GM12878 (cell line): ENCODE data around the gene IL3. TPM values are rescaled to one million over a fixed set of nuclear protein-coding genes. Genes with fewer than 3 reads are reported as not detected.

Experiments used
- ATAC-seq: fragments of 200-7000 bp; cut with Tn5 transposase; 3 replicates; pipeline ENCODE4 v1.9.1; 2020; ENCODE audit warnings: mild to moderate bottlenecking, moderate library complexity
- BruUV-seq: library from RNA; stranded (reverse); fragments of 400-500 nt; replicated peaks from 2 replicates; lab custom pipeline; 2021; lab: Mats Ljungman, UMichigan
- CTCF ChIA-PET: fragments of 300-600 bp; sonication (Branson Sonifier 250); formaldehyde crosslinking; extraction: SDS; loops from one replicate; lab custom pipeline; 2021; ENCODE audit warnings: inconsistent platforms; lab: Yijun Ruan, JAX
- POLR2A ChIA-PET: fragments of 350-600 bp; formaldehyde crosslinking; extraction: SDS; loops from one replicate; lab custom pipeline; 2021; ENCODE audit warnings: inconsistent platforms; lab: Charles Lee
- RAD21 ChIA-PET: fragments of 300-600 bp; sonication (Branson Sonifier 250); formaldehyde crosslinking; loops from one replicate; lab custom pipeline; 2023; ENCODE audit warnings: antibody characterized with exemption; ENCODE audit not compliant: unreplicated experiment; lab: Charles Lee
- SMC1A ChIA-PET: fragments of 300-600 bp; sonication (Branson Sonifier 250); formaldehyde crosslinking; loops from one replicate; lab custom pipeline; 2023; ENCODE audit not compliant: unreplicated experiment, uncharacterized antibody; lab: Charles Lee
- DNase-seq: peaks from one replicate; pipeline ENCODE4 v3.0.0-alpha.2; 2011; ENCODE audit warnings: low read depth, low spot score
- FAIRE-seq: peaks from 3 replicates; lab custom pipeline; 2011; peaks lifted over from hg19 to GRCh38; lab: Jason Lieb, UNC
- H2AFZ ChIP-seq: 2 replicates; pipeline ENCODE4 v1.6.0; 2011; ENCODE audit warnings: low read depth, low read length, control low read depth; ENCODE audit not compliant: control insufficient read depth
- H3K27ac ChIP-seq: 2 replicates; pipeline ENCODE4 v1.5.1; 2011; ENCODE audit warnings: control low read depth; ENCODE audit not compliant: control insufficient read depth, insufficient read depth
- H3K27me3 ChIP-seq, 2 experiments: replicated peaks in 1 of 2; 2 replicates each; pipeline versions ENCODE4 v1.6.0 to v1.6.1; 2011; ENCODE audit warnings: low read length in 1 of 2; ENCODE audit not compliant: control insufficient read depth in 2 of 2, insufficient read depth in 2 of 2
- H3K36me3 ChIP-seq, 2 experiments: 2 replicates each; pipeline ENCODE4 v1.5.1; 2011; ENCODE audit warnings: low read length in 1 of 2; ENCODE audit not compliant: control insufficient read depth in 2 of 2, insufficient read depth in 2 of 2
- H3K4me1 ChIP-seq: 2 replicates; pipeline ENCODE4 v1.6.1; 2011; ENCODE audit warnings: mild to moderate bottlenecking, low read length, moderate library complexity, mixed read lengths; ENCODE audit not compliant: control insufficient read depth, insufficient read depth
- H3K4me2 ChIP-seq: 2 replicates; pipeline ENCODE4 v1.6.0; 2011; ENCODE audit warnings: control low read depth; ENCODE audit not compliant: control insufficient read depth, insufficient read depth
- H3K4me3 ChIP-seq: fragments of 200-600 bp; sonication (generic); 2 replicates; pipeline ENCODE4 v1.5.1; 2016
- H3K79me2 ChIP-seq: 2 replicates; pipeline ENCODE4 v1.6.0; 2011; ENCODE audit warnings: low read length; ENCODE audit not compliant: control insufficient read depth, insufficient read depth
- H3K9ac ChIP-seq: 2 replicates; pipeline ENCODE4 v1.8.0; 2011; ENCODE audit warnings: low read length, control low read depth, mixed read lengths; ENCODE audit not compliant: control insufficient read depth, insufficient read depth
- H3K9me3 ChIP-seq: replicated peaks from 3 replicates; pipeline ENCODE4 v1.5.1; 2011; ENCODE audit warnings: mild to moderate bottlenecking, low read length; ENCODE audit not compliant: control insufficient read depth, insufficient read depth
- H4K20me1 ChIP-seq: 2 replicates; pipeline ENCODE4 v1.6.0; 2011; ENCODE audit not compliant: control insufficient read depth, insufficient read depth
- BMI1 ChIP-seq: fragments of 450-650 bp; IDR thresholded peaks from 2 replicates; pipeline ENCODE4 v1.6.1; 2016; ENCODE audit warnings: mild to moderate bottlenecking, moderate library complexity, borderline replicate concordance
- IKZF1 ChIP-seq: fragments of 450-650 bp; conservative IDR thresholded peaks from 2 replicates; pipeline ENCODE4 v1.6.1; 2017; ENCODE audit warnings: antibody characterized with exemption, mild to moderate bottlenecking
- MEF2A ChIP-seq: IDR thresholded peaks from 2 replicates; pipeline ENCODE4 v1.6.1; 2011; ENCODE audit warnings: low read depth, mild to moderate bottlenecking, low read length, moderate library complexity; ENCODE audit not compliant: insufficient read depth
- WRNIP1 ChIP-seq: IDR thresholded peaks from 2 replicates; pipeline ENCODE4 v1.6.1; 2011; ENCODE audit warnings: low read depth, low read length, improper control_type of control experiment, borderline replicate concordance
- WGBS: methylation state at CpG from one replicate; pipeline ENCODE4 v1.1.6; 2016; ENCODE audit warnings: low lambda C conversion rate; ENCODE audit not compliant: insufficient replicate concordance, insufficient coverage; ENCODE audit errors: missing lambda C conversion rate; 5-methylcytosine and 5-hydroxymethylcytosine counted together
- in situ Hi-C: fragments of 300-500 bp; cut with MboI; formaldehyde crosslinking; loops from 9 replicates; pipeline ENCODE4 v1.14.3; 2018; ENCODE audit warnings: mixed read lengths
- intact Hi-C: fragments of 100-400 bp; cut with micrococcal nuclease; formaldehyde crosslinking; loops from one replicate; pipeline ENCODE4 v1.14.2; 2022; ENCODE audit not compliant: unreplicated experiment
- polyA plus RNA-seq, 11 experiments: library from polyadenylated mRNA; depleted of rRNA in 4 of 11; unstranded in 6 of 11; stranded (reverse) in 5 of 11; fragments of >200 nt; fragmentation: Nextera tagmentation in 4 of 11; fragmentation: Illumina TruSeq in 1 of 11; extraction: Ambion mirVana in 4 of 11; extraction: Trizol in 1 of 11; gene quantifications; 1 replicate in 1 of 11; 2 replicates in 10 of 11; pipeline versions ENCODE4 v1.2.1 to v1.2.3, GENCODE V29; 2011 to 2016; ENCODE audit warnings: inconsistent platforms in 2 of 11, missing spikeins in 2 of 11, low read depth in 1 of 11
- total RNA-seq, 4 experiments: library from RNA; depleted of rRNA in 3 of 4; stranded (reverse); fragments of >200 nt in 3 of 4; fragmentation: Illumina TruSeq in 1 of 4; extraction: Trizol in 1 of 4; gene quantifications; 2 replicates each; pipeline versions ENCODE4 v1.2.1 to v1.2.3, GENCODE V29; 2013 to 2021
- TF ChIP-seq, protein P1 (sequence below): IDR thresholded peaks from 2 replicates; pipeline ENCODE4 v1.6.1; 2011; ENCODE audit warnings: borderline replicate concordance, low read depth, mild to moderate bottlenecking, moderate library complexity, mixed read lengths, low read length; ENCODE audit not compliant: insufficient read depth; ENCODE audit errors: extremely low read length

Gene IL3
- total and polyA plus RNA-seq, 10 of the 15 experiments (the other 5 are each of a cell fraction or from before 2014, with no cell fraction given) = not detected

- RAD21 ChIA-PET = interaction anchor here (0.7 to 1.0 kb wide), 3 partner anchors 12 to 431 kb away, joined by 3 read pairs; no protein-coding TSS in a partner anchor
- DNase-seq (no peak), FAIRE-seq (no peak), ATAC-seq (peak; percentile 58)
- Histone ChIP-seq H3K4me2 (peak overlapping the region; percentile 56; the same call in 1 of the 2 replicates), H2AFZ (no peak overlapping the region), H3K4me3 (no peak overlapping the region), H4K20me1 (peaks cover 7% of the 10 kb centered on the region; the same call in 1 of the 2 replicates), H3K79me2 (no peaks in the 10 kb centered on the region), H3K9me3 (no peaks in the 10 kb centered on the region), H3K27ac (no peak overlapping the region), H3K4me1 (peaks cover 33% of the 10 kb centered on the region), H3K27me3 (peaks cover 0 to 11% of the 10 kb centered on the region in 2 experiments), H3K9ac (no peak overlapping the region), H3K36me3 (no peaks in the 10 kb centered on the region)
- CTCF ChIA-PET = interaction anchor here (1.2 to 1.4 kb wide), 2 partner anchors 14 to 431 kb away, joined by 3 to 5 read pairs; no protein-coding TSS in a partner anchor
- intact Hi-C loops (loop anchor here (1.0 kb wide), 1 partner anchor 43 kb away; no protein-coding TSS in a partner anchor), in situ Hi-C loops (no loop called here)
- no peak for TF ChIP-seq IKZF1
- no peak for TF ChIP-seq MEF2A
- TF ChIP-seq, protein P1, sequence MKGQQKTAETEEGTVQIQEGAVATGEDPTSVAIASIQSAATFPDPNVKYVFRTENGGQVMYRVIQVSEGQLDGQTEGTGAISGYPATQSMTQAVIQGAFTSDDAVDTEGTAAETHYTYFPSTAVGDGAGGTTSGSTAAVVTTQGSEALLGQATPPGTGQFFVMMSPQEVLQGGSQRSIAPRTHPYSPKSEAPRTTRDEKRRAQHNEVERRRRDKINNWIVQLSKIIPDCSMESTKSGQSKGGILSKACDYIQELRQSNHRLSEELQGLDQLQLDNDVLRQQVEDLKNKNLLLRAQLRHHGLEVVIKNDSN = no peak
- TF ChIP-seq WRNIP1 = no peak
- TF ChIP-seq BMI1 = 0 out of 2 replicates have a peak, but pooled peaks have one; percentile 36
- SMC1A ChIA-PET = interaction anchor here (0.7 to 1.2 kb wide), 4 partner anchors 12 to 488 kb away, joined by 3 to 4 read pairs (median 4); no protein-coding TSS in a partner anchor
- POLR2A ChIA-PET = no interaction called here
- no TSS peak for BruUV-seq
- WGBS = 30% methylated on average over 6 of the region's 6 CpGs
Measured at GRCh38 chr5:132020568-132021339, 39.7 kb upstream of the IL3 start.
